GM12892 (cell line): Measurements from ENCODE around the gene PPARD.

Experiments used
- POLR2A ChIP-seq: IDR thresholded peaks from 2 replicates; pipeline ENCODE4 v1.6.1; 2011; ENCODE audit warnings: low read depth, low read length, control low read depth
- POLR2AphosphoS5 ChIP-seq: IDR thresholded peaks from 2 replicates; pipeline ENCODE4 v1.6.1; 2011; ENCODE audit warnings: low read depth, low read length, control low read depth
- TAF1 ChIP-seq: IDR thresholded peaks from 2 replicates; pipeline ENCODE4 v1.6.1; 2011; ENCODE audit warnings: low read depth, mild to moderate bottlenecking, control low read depth, low read length, borderline replicate concordance

DNA sequence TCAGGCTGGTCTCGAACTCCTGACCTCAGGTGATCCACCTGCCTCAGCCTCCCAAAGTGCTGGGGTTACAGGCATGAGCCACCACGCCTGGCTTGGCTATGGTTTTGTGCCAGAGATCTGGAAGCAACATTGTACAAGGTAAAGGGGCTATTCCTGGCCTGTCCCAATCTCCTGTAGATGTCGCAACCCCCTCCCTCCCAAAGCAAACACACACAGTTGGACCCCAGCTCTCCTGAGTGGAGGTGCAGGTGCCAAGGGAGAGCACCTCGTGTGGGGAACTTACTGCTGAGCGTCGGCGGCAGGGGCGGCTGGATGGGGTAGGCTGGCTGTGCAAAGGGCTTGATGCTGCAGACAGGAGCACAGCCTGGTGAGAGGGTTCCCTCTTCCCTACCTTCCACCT lies 134.7 kb downstream of the PPARD start:
- no peak for TF ChIP-seq POLR2AphosphoS5
- TF ChIP-seq POLR2A, result no peak
- TF ChIP-seq TAF1, result no peak
